KBM-7 (cell line): Measurements from ENCODE around the gene ZBTB7C.

Source experiments
- DNase-seq: peaks from one replicate; pipeline ENCODE4 v3.0.0-alpha.2; 2015
- in situ Hi-C: fragments of 300-500 bp; cut with MboI; formaldehyde crosslinking; loops from 2 replicates; pipeline ENCODE4 v1.14.3; 2020; ENCODE audit warnings: low sequenced_read_pairs, low pct_unique_long_range_greater_than_20kb, mixed read lengths

ZBTB7C gene

DNA sequence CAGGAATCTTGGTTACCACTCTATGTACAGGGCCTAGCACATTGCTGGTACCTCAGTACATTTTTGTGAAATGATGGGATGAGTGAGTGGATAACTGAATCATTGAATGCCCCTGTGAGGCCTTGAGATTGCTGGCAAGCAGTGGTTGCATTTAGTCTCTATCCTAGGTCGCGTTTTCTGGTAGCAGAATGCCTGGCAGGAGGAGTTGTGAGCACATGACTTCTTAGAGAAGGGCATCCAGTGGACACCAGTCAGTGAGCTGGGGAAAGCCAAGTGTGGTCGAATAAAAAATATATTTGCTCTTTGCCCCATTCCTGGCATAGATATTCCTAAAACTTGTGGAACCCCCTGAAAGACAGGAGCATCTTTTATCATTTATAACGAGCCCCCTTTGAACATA is 416.9 kb downstream of the ZBTB7C start:
- in situ Hi-C loops = no loop called here
- no peak for DNase-seq

DNA sequence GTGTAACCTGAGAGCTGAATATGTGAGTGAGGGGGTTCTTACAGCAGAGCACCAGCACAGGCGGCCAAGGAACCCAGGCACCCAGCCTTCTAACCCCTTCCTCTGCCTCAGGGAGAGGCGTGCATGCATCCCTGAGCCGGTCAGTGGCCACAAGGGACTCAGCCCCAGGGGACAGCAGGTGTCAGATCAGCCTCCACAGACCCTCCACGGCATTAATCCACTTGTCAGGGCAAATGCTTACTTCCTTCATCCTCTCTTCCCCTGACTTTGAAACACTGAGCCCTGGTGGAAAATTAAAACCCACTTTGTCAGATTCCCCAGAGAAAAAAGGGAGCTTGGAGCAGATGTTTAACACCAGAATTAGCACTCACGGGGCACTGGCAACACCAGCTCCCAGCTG is 418.2 kb downstream of the ZBTB7C start:
- no peak for DNase-seq
- in situ Hi-C loops = no loop called here

DNA sequence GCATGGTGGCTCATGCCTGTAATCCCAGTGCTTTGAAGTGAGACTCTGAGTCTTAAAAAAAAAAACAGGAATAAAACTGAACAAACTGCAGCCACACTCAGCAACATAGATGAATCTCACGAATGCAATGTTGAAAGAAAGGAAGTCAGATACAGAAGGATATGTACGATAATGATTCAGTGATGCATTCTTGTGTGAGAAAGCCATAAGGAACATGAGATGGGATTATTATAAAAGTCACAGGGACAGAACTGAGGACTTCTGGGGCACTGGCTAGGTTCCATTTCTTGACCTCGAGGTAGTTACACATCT is 421.8 kb downstream of the ZBTB7C start:
- in situ Hi-C loops = no loop called here
- peak; percentile 53 for DNase-seq

DNA sequence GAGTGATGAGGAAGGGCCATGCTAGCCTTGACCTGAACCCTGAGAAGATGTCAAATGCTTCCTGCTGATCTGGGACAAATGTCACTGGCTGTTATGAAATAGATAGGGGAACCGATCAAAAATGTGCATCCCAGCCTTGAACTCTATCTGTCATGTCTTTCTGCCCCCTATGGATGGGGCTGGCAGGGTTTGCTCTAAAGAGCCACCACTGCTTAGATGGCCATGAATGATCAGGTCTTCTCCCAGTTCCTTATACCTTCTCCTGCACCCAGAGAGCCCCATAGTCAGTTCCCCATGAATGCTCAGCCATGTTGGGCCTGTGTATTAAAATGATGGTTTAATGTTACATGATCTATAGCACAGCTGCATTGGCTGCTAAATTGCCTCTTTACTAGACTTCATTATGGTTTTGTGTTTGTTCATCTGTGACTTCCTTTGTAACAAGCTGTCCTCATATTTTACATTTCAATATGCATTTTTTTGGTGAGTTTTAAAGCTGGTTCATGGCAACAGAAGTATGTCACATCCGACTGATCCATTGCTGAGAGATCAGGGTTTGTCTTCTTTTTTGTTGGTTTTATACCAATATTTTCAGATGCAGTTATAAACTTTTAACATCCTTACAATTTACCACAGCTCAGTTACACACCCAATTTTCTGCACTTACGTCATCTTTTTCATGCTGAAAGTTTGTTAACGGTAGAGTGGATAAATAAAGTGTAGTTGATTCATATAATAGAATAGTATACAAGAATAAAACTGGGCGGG is 422.4 kb downstream of the ZBTB7C start:
- DNase-seq = peak; percentile 39

DNA sequence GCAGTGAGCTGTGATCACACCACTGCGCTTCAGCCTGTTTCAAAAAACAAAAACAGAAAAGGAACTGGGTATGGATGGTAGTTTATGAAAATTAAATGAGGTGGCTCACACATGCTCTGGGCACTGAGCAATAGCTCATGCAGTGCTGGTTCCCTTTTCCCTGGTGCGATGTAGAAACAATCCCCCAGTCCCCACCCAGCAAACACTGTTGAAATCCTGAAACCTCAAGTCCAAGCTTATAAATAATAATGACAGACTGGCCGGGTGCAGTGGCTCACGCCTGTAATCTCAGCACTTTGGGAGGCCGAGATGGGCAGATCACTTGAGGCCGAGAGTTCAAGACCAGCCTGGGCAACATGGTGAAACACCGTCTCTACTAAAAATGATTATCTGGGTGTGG is 423.3 kb downstream of the ZBTB7C start:
- in situ Hi-C loops = no loop called here
- DNase-seq = peak; percentile 36

More for the DNA sequence above, 422.4 kb downstream of the ZBTB7C start:
- in situ Hi-C loops = no loop called here

DNA sequence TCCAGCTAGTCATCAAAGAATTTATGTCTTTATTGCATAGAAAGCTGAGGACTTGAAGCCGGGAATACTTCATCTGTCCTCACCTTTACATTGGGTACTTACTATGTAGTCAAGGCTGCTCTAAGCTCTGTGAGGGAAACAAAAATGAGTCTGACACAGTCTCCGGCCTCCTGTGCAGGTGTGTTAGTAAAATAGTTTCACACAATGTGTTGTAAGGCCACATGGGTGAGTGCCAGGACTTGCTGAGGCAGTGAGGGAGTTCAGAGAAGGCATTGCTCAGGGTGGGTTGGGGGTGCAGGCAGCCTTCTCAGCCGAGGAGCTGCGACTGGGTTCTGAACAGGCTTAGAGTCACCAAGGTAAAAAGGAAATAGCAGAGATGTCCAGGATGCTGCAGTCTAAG is 424.2 kb downstream of the ZBTB7C start:
- no peak for DNase-seq
- in situ Hi-C loops = no loop called here

DNA sequence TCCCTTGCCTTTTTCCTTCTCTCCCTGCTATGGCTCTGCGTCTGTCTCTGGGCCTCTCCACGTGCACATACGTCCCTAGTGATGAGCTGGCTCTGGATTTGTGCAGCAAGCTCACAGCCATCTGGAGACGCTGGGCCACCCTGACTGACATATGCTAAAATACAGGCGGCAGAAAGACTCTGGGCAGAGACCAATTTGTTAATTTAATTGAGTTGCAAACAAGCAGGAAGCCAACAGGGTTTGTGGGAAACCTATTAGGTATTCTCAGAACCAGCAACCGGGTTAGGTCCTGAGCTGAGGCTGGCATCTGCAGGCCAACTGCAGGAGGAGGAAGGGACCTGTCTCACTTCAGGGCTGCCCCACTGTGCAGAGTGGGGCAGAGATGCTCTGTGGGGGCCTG is 425.2 kb downstream of the ZBTB7C start:
- no peak for DNase-seq
- in situ Hi-C loops = no loop called here

DNA sequence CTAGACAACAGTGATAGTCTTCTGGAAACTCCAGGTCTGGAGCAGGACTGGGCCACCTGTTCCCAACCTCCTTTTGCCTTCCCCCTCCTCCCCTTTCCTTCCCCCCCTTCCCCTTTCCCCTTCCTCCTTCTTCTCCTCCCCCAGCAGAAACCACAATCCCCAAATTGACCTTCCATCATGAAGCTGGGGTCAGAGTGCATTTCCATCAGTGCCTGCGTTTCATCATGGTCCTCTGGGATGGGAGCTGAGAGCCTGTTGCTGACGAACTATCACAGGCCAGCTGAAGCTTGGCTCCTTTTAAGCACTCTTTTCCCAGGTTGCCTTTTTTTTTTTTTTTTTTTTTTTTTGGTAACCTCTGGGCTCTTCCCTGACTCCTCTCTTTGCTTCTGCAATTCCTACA is 426.1 kb downstream of the ZBTB7C start:
- DNase-seq = no peak
- in situ Hi-C loops = no loop called here

DNA sequence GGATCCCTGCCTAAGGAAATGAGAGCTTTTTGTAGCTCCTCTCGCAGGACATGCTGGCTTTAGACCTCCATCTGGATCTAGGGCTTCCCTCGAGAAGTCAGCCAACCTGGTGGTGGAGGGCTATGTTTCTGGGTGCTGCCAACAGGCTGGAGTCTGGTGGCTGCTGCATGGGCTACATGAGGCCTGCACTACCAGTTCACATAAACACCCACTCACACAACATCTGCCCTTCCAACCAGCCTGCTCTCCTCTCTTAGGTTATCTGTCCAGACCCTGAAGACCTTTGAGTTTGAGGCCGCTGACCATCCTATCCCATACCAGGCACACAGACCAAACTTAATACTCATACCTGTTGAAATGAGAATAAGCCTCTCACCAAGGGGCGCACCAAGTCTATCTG is 427.4 kb downstream of the ZBTB7C start:
- DNase-seq = no peak
- in situ Hi-C loops = no loop called here

DNA sequence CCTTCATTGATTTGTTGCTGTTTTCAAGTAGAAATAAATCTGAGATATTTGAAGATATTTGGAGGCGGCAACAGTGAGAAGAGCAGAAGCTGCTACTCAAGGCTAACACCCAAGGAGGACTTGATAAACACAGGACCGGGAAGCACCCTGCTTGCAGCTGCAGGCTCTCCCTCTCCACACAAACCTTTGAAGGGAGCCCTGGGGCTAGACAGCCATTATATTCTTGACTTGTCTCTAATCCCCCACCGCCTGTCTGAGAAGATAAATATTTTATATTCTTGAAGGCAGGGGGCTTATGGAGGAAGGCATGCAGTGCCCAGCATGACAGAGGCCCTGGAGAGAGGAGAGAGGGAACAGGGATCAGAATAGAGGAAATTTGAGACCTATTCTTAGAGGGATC is 427.9 kb downstream of the ZBTB7C start:
- in situ Hi-C loops = no loop called here
- DNase-seq = no peak

DNA sequence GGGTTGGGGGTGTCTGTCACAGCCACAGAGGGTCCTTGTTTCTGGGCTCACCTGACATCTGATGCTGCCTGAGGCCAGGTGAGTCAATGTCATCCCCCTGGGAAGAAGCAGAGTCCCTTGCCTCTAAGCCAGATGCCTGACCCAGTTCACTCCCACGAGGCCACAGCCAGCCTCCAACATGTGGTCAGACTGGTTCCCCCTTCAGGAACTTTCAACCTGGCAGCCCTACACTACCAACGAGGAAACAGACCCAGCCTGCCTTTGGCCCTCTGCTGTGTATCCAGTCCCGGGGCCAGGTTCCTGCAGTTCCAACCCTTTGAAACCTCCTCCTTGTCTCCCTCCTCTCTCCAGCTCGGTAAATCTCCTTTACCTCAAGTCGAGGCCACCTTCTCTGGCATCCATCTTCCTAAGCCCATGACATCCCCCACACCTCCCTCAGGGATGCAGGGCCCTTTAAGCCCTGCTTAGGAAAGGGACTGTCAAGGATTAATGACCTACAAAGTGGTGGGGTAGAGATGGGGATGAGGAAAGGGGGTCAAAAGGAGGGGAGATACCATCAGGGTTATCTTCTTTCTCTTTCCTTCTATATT is 429.5 kb downstream of the ZBTB7C start:
- in situ Hi-C loops = no loop called here
- peak; percentile 36 for DNase-seq

DNA sequence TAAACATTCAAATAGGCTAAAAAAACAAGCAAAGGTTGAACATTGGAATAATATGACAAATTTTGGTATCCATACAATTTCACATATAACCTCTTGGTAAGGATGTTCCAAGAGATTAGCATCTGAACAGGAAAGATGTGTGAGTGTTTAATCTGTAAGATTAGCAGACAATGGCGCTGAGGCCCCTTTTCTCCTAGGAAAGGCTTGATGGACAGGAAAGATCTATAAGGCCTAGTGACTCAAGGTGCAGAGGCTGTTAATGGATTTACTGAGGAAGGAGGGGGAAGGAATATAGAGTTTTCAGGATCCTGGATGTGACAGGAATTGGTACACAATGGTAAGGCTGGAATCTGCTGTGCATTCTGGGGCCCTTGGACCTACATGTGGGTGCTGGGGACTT is 430.6 kb downstream of the ZBTB7C start:
- in situ Hi-C loops = no loop called here

DNA sequence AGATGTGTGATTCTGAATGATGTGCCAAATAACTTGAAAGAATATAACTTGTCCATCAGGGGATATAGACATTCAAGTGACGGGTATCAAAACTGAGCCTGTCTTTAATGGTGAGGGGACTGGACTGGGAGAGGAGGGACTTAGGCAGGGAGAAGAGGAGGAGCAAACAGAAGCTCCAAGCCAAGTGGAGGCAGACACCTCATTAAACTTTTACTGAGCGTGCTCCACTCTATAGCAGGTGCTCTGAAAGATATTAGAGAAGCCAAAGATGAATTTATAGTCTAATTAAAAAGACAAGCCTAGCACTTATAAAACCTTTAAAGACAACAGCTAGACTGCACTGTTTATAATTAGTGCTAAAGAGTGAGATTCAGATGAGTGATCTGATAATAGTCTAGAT is 431.0 kb downstream of the ZBTB7C start:
- in situ Hi-C loops = no loop called here
- no peak for DNase-seq

More for the DNA sequence above, 430.6 kb downstream of the ZBTB7C start:
- DNase-seq = no peak
